IPS DF 19.7 (cell line): Measurements from ENCODE around the gene ZMAT1.
"Not testable (repeated sequence)": the region's sequence is repeated elsewhere in the genome, so short reads cannot be mapped to it uniquely, and the experiment has no call there.

Experiments
- DNase-seq: peaks from one replicate; pipeline ENCODE4 v3.0.0-alpha.2; 2013; ENCODE audit warnings: low read depth, low spot score

The ZMAT1 gene

DNA sequence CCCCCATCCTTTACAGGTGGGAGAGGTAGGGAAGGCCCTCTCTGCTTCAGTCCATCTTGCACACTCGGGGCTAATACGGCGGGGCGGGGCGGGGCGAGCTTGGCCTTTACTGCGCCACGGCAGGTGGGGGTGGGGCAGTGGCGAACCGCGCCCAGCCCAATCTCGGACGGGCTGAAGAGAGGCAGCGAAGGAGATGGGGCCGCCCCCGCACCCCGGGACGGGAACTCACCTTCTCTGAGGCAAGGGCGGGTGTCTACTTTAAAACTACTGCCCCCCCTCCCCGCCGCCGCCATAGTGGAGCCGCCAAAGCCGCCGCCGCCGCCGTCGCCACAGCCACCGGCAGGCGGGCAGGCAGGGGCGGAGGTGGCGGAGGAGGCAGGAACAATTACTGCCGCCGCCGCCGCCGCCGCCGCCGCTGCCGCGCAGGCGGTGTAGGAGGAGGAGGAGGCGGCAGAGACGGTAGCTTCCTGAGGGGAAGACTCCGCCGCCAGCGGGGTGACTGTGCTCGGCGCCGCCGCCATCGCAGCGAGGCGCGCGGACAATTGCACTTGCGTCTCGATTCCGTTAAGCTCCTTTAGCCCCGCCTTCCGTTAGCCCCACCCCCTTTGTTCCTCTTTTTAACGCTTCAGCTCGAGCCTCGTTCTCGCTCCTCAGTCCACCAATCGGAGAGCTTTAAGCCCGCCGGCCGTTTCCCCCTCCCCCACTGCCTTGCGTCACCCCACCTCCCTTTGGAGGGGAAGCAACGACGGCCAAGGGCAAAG, at the start of gene ZMAT1:
ZMAT1 (minus strand) TSS at position 540 of the 761 bp plus-strand sequence; CDS start at position 521, 19 bp downstream.
- peak; percentile 71 for DNase-seq

DNA sequence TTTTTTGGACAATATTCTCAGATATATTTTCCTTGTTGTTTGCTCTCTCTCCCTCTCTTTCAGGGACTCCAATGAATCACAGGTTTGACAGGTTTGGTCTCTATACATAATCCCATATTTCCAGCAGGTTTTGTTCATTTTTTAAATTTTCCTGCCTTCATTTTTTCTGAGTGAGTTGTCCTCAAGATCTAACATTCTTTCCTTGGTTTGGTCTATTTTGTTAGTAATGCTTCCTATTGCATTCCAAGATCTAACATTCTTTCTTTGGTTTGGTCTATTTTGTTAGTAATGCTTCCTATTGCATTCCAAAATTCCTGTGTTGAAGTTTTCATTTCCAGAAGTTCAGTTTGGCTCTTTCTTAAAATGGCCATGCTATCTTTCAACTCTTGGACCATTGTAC, 45.3 kb upstream of the ZMAT1 start:
- DNase-seq, result no peak

DNA sequence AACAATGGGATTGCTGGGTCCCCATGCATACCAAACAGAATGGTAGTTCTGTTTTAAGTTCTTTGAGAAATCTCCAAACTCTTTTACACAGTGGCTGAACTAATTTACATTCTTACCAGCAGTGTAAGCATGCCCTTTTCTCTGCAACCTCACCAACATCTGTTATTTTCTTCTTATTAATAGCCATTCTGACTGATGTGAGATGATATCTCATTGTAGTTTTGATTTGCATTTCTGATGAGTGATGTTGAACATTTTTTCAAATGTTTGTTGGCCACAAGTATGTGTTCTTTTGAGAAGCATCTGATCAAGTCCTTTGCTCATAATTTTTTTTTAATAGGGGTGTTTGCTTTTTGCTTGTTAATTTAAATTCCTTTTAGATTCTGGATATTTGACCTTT, 41.2 kb upstream of the ZMAT1 start:
- no peak for DNase-seq

DNA sequence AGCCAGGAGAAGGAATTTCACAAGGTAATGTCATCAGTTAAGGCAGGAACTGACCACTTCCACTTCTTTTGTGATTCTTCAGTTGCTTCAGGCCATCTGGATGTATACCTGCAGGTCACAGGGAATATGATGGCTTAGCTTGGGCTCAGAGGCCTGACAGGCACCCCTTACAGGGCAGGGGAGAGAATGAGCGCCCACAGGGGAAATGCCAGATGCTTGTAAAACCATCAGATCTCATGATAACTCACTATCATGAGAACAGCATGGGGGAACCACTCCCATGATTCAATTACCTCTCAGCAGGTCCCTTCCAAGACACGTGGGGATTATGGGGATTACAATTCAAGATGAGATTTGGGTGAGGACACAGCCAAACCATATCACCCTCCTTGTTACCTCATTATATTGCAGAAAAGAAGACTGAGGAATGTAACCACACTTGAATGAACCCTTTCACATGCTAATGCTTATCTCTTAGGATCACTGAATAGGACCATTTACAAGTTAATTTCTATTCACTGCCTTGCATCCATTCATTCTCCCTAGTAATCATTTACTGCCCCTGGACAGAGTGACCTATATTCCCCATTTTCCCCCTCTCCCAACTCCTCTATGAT, 33.2 kb upstream of the ZMAT1 start:
- DNase-seq, result not testable (repeated sequence)

DNA sequence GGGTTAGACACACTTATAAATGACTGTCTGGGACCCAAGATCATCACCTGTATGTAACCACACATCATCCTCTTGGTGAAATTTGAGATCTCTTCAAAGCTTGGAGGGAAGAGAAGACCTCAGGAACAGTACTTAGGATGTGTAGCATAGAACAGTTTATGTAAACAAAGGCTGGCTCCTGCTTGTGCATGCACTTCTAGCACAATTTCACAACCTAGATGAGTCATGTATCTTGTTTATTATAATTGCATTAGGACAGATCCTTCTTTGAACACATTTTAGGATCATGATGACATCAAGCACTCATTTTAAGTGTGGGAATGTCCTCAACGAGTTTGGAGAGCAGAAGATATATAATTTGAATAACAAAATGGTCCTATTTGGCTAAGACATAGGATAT, 26.3 kb upstream of the ZMAT1 start:
- DNase-seq, result no peak

DNA sequence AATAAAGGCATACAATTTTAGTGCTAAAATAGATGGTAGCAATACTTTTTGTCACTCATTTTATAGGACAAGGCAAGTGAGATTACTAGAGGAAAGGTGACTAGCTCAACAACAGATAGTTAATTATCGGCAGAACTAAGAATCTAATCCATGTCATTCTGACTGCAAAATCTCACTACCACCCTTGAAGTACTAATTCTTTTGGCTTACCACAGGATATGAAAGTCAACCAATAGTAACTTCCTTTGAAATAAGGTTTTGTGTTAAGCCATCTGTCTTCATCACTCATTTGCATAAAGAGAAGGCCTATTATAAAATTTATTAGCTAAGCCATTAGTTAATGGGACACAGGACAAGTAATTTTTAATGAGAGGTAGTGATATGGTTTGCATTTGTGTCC, 25.3 kb upstream of the ZMAT1 start:
- DNase-seq, result no peak

DNA sequence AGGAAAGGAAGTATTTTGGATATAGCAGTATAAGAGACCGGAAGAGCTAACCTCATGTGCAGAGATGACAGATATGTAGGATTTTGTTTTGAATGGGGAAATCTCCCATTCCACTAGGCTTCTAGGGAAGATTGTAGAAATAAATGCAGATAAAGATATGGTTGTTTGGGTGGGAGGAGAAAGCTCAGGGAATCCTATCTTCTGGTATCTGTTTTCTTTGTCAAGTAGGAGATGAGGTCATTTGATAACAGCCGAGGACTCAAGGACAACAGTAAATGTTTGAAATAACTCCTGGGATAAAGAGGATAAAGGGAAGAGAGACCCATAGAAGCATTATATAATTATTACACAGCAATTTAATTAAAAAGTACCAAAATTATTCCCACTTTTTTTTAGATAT, 24.7 kb upstream of the ZMAT1 start:
- DNase-seq, result no peak

DNA sequence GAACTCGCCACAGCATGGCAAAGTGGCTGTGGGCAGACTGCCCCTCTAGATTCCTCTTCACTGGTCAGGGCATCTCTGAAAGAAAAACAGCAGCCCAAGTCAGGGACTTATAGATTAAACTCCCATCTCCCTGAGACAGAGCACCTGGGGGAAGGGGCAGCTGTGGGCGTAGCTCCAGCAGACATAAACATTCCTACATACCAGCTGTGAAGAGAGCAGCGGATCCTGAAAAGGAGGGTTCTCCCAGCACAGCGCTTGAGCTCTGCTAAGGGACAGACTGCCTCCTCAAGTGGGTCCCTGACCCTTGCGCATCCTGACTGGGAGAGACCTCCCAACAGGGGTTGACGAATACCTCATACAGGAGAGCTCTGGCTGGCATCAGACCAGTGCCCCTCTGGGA, 18.8 kb upstream of the ZMAT1 start:
- no peak for DNase-seq

DNA sequence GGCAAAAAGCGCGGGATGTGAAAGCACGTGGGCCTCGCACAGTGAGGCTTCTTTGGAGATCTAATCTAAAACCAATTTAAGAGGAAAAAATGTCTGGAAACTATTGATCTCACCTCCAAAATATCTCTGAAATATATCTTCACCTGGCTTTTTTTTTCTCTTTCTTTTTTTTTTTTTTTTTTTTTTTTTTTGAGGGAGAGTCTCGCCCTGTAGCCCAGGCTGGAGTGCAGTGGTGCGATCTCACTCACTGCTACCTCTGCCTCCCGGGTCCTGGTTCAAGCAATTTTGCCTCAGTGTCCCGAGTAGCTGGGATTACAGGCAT, 383 bp upstream of the ZMAT1 start:
- no peak for DNase-seq

DNA sequence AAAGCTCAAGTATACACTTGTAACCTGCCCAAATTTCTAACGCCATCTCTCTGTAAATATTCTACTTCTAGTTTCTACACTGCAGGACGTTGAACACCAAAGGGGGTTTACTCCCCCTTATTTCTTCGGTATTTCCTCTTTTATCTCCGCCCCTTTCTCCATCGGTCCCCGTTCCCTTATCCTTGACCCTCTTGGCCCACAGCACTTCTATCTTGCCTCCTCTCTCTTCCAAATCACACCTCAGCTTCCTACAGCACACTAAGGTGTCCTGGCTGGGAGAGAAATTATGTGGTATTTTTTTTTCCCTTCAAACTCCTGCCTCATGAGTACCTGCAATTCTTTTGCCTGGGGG, 715 bp downstream of the ZMAT1 start:
- DNase-seq, result no peak

DNA sequence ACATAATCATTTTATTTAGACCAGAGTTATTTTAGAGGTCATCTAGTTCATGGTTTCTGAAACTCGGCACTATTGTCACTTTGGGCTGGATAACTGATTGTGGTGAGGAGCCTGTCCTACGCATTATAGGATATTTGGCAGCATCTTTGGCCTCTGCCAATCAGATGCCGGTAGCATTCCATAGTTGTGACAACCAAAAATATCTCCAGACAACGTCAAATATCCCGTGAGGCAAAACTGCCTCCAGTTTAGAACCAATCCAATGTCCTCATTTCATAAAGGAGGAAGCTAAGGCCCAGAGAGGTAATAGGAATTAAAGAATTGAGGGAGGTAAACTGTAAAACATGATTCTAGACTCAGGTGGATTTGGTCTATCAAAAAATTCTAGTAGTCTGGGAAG, 6.1 kb downstream of the ZMAT1 start:
- DNase-seq, result no peak

DNA sequence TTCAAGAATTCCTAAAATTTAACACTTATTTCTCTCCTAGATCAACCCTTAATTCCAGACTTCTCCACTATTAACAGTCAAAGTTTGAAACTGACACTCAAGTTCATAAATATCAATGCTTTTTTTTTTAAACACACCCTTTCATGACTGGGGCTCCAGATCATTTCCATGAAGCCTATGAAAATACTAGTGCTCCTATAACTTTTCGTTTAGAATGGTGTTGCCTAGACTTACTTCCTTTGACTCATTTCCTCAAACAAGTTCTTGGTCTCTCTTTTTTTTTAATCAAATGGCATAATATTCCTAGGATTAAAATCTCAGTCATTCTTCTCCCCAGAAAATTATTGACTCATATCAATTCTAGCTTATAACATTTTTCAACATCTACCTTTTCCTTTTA, 13.1 kb downstream of the ZMAT1 start:
- DNase-seq, result no peak

DNA sequence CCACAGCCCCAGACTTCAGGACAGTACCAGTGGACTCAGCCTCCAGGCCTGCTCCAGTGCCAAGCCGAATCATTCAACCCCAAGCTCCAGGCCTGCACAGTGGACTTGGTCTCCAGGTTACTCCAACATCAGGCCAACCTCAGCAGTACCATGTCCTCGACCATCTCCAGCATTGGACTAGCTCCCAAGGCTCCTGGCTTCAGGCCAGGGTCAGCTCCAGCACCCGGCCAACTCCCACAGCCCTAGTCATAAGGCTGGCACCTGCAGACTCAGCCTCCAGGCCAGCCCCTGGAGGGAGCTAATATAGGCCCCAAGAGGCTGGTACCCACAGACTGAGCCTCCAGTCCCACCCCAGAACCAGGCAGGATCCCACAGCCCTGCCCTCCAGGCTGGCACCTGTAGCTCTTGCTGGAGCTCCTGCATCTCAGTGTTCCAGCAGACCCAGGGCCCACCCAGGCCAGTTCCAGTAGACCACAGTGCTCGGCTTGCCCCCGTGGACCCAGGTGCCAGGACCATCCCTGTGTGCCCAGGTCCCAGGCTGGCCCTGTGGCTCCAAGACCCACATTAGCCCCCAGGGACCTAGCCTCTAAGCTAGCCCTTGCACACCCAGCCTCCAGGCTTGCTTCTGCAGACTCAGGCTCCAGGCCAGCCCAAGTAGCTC, 25.6 kb downstream of the ZMAT1 start:
- DNase-seq, result no peak

DNA sequence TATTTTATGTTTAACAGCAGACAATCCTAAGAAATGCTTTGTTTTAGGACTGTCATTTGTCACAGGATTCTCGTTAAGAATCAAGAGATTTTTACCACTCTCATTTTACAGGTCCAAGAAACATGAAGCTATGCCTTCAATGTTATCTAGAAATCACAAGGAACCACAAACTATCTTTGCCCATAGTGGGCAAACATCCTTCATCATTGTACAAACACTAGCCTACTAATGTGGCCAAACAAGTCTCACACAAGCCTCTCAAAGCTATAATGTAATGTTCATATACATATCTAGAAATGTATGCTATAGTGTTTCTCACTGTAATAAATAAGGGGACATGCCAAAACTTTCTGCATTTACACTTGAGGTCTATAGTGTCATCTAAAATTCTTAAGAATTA, 26.8 kb downstream of the ZMAT1 start:
- DNase-seq, result no peak
